HG03575 (cell line): Measurements from ENCODE around the gene ZNF644.
"Not testable (repeated sequence)": the region's sequence is repeated elsewhere in the genome, so short reads cannot be mapped to it uniquely, and the experiment has no call there.

Experiments
- ATAC-seq: cut with Tn5 transposase; IDR thresholded peaks from one replicate; pipeline ENCODE4 v1.9.1; 2021; ENCODE audit not compliant: unreplicated experiment, insufficient number of reproducible peaks, low FRiP score; ENCODE audit errors: extremely low read depth

Gene ZNF644

DNA sequence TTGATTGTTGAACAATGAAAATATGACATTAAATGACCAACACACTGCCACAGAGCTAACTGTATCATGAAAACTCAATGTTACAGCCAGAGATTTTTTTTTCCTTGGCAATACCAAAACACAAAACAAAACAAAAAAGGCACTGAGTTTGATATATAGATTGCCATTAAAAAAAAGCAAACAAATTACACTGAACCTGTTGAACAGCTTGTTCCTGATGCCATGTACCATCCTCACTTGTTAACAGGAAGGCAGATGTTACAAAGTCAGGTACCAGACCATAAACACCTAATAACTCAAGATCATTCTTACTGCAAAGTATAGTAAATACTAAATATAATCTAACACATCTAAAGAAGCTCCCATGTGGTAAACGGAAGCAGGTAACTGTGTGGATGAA is 75.2 kb downstream of the ZNF644 start:
- no peak for ATAC-seq

DNA sequence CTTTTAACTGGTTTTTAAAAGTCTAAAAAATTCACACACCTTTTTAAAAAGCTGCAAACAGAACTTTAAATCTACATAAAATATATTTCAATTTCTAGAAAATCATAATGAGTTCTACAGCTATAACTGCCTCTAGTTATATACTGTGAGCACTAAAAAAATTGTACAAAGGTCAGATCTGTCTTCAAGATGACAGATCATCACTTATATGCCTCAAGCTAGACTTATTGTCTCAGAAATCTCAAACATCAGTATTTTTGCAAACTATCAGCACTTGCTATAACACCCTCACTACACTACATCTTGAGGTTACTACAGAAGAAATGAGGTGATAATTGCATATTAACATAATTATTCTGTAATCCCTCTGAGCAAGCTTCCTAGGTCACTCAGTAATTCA is 76.5 kb downstream of the ZNF644 start:
- ATAC-seq, result no peak

DNA sequence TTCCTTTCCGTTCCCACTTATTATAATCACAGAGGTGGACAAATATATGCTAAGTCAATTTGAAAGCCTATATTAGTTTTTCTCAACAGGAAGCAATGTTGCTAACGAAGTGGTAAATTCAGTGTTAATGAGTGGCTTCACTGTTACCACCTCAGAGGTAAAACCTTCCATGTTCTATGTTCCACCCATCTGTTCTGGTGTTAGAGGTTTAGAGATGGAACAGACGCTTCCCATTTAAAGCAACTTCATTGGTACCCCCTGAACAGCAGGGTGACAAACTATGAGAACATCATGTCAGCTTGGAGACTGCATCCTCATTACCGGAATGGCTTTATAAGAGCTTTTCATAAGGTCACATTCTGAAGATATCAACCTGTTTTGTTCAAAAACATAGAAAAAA is 77.9 kb downstream of the ZNF644 start:
- ATAC-seq, result no peak

DNA sequence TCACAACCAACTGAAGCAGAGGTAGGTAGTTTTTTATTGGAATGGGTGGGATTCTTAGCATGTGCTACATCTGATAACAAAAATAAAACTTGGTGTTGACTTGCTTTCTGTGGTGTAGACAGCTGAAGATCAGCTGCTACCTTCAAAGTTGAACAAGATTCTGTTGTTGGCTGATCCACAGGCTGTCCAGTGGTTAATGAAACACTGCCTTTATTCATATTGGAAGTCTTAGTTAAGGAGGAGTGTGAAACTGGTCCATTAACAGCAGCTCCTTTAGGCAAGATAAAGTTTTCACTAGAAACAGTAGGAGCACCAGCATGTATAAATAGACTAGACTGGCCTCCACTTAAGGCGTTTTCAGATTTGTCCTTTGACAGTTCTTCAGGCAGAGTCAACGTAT is 81.1 kb downstream of the ZNF644 start:
- no peak for ATAC-seq

DNA sequence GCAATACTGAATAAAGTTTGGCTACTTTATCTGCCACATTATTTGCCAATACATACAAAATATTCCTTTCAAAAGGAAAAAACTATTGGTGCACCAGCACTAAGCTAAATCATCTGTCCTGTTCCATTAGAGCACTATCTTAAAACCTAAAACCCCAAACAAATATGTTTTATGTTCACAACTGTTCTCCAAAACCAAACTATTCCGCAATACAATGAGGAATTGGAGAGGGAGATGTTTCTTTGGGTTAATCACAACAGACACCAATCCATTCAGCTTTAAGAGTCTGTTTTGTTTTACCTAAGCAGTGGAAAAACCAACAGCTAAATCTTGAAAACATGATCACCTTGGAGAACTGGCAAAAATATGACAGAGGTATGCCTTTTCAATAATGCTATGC is 85.1 kb downstream of the ZNF644 start:
- no peak for ATAC-seq

DNA sequence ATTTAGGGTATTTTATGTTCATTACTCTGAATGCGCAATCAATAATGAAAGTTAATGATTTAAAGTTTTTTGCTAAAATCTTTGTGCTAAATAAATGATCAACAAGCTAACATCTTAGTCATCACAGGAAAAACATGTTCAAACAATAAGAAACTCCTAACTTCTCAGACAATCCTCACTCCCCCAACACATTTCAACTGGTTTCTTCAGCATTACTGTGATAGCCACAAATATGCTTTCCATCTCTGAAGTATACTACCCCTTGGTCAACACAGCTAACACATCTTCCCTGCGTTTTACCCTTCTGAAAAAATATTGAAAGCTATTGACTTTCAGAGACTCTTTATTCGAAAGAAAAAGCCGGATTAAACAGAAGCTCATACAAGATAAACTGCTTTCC is 85.8 kb downstream of the ZNF644 start:
- no peak for ATAC-seq

DNA sequence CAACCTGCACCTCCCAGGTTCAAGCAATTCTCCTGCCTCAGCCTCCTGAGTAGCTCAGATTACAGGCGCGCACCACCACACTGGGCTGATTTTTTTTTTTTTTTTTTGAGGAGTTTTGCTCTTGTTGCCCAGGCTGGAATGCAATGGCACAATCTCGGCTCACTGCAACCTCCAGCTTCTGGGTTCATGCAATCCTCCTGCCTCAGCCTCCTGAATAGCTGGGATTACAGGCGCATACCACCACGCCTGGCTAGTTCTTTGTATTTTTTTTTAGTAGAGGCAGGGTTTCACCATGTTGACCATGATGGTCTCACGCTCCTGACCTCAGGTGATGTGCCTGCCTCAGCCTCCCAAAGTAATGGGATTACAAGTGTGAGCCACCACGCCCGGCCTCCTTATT is 93.6 kb downstream of the ZNF644 start:
- not testable (repeated sequence) for ATAC-seq

DNA sequence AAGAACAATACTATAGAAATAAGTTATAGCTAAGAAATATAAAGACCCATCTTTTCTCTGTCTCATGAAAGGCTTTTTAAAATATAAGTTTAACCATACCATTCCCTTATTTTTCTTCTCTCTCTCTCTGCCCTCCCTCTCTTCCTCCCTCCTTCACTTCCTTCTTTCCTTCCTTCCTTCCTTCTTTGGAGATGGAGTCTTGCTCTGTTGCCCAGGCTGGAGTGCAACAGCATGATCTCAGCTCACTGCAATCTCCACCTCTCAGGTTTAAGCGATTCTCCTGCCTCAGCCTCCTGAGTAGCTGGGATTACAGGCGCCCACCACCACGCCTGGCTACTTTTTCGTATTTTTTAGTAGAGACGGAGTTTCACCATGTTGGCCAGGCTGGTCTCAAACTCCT is 94.2 kb downstream of the ZNF644 start:
- not testable (repeated sequence) for ATAC-seq

DNA sequence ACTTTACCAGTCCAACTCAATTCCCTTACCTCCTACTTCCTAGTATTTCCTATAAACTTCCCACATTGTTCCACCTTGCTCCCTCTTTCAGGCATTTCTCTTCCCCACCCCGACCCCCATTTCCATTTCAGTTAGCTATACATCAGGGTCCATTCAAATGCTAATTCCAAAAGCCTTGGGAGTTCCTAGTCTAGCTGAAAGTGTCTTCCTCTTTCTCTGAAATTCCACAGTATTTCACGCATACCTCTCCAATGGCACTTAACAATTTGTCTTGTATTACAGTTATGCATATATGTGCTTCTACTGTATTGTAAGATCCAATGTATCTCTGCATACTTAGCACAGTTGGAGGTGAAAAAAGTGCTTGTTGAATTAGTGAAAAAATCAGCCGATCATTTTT is 94.9 kb downstream of the ZNF644 start:
- ATAC-seq, result no peak

DNA sequence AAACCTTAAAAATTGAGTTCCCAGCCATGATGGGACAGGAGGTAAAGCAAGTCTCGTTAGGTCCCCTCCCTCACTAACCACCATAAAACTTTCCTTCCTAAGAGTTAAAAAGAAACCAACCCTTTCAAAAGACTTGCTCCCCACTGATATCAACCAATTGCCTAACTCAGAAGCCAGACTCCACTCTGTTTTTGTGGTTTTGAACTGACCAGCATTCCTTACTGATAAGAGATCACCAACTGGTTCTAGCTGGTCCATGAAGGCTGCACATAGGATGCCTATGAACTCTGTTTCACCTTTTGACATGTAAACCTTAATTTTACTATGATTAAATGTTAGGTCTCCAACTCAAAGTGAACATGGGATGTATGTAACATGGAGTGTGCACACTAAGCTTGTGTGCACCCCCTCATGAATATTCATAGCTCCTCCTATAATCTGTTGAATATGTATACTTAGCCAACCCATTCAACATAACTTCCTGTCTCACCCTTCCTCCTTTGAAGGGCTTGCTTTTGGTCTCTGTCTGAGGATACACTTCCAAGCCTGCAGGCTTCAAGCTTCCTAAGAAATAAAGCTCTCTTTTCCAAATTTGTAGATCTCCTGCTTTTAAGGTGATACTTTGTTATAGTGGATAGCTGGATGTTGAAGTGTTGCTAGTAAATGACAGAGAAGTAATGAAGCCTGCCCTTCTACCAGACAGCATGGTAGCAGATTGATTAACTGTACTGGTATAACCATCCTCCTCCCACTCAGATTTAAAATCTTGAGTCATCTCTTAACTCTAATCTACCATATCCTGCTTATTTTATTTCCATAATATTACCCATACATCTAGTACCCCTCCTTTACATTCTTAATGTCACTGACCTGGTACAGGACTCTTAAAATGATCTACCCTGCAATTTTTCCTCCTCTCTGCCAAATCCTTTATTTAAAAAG is 95.6 kb downstream of the ZNF644 start:
- no peak for ATAC-seq

DNA sequence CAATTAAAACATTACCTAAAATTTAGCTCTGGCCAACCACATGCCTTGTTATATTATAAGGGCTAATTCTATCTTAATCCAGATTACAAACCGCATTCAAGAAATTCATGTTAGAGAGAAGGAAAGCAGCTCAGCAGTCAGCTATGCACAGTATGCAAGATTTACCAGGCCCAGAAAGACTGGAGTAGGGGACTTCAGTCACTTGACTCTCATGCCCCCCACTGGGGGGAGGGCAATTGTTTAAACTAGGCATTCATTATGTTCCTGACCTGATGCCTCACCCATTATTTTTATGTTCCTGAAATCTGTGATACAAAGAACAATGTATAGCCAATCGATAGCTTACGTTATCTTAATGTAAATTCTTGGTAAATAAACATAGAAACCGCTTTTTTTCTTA is 96.9 kb downstream of the ZNF644 start:
- ATAC-seq, result no peak

DNA sequence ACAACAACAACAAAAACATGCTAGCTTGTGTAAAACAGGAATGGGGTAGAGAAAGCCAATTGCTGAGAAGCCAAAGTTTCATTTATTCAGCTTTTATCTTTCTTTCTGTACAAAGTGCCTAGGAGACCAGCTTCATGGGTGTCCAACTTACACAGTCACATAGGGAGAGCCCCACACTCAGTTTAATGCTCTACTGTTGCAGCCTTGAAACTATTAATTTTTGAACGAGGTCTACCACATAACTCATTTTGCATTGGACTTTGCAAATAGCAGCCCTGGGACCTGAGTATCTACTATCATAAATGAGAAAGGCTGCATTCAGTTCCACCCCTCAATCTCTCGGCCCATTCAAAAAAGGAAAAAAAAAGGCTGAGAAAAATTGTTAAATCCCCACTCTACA is 98.8 kb downstream of the ZNF644 start:
- no peak for ATAC-seq

DNA sequence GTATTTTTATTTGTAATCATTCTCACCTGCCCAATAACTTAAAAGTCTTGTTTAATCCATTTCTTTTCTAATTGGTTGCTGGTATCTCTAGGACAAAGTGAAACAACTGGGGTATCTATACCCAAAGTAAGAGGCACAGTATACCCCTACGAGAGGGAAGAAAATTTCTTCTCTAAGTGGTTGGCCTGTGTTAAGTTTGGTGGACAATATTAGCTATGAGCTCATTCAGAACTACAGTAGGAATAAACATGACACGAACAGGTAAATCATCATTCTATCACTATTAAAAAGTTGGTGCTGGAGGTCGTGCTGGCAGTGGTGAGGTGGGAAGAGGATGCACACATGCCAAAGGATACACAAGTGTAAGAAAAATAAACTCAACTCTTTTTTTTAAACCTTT is 99.6 kb downstream of the ZNF644 start:
- no peak for ATAC-seq

DNA sequence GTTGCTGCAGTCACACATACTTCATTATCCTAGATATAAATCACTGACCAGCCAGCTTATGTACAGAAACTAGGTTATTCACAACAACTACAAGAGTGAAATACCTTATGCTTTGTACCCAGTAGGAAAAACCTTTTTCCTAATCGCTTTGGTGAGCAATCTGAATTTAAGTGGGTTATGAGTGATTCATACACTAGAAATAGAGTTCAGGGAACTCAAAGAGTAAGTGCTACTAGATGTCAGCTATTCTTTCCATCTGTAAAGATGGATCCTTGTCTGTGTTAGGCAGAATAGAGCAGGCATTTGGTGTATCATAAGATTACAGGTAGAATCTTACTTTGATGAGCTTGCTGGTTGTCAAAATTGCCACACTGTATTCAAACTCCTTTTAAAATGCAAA is 101.9 kb downstream of the ZNF644 start:
- ATAC-seq, result no peak

DNA sequence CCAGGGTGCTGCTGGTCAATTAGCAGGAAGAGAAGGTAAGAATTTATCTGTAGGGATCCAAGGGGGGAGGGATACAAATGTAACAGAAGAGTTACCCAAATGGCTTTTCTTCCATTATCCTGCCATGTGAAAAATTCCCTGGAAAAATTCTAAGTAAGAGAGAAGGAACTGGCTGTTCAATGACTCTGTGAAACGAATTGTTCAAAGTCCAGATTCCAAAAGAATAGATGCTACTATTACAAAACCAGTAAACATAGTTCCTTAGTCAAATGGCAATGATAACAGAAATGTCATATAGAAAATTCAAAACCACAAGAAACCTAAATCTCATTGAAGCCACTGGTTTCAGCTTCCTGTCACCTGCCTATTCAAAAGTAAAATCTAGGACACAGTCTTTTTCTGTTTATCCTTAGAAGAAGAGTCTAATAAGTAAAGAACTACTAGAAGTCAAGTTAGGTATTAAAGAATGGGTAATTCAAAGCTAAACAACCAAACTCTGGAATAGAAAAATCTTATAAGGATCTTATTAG is 102.6 kb downstream of the ZNF644 start:
- no peak for ATAC-seq

DNA sequence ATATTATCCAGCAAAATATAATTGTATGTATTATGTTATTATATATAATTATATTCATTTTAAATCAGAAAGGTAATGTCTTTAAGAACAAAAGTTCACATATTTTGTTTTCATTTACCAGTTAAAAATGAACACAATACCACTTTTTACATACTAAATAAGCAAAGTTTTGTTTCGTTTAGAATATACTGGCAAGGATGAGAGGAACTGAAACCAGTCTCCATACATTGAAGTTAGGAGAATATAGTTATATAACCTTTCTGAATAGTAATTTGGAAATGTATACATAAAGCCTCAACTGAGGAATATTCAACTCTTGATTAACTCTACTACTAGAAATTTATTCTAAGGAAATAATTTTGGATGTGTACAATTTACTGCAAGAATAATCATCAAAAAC is 110.5 kb downstream of the ZNF644 start:
- ATAC-seq, result no peak

DNA sequence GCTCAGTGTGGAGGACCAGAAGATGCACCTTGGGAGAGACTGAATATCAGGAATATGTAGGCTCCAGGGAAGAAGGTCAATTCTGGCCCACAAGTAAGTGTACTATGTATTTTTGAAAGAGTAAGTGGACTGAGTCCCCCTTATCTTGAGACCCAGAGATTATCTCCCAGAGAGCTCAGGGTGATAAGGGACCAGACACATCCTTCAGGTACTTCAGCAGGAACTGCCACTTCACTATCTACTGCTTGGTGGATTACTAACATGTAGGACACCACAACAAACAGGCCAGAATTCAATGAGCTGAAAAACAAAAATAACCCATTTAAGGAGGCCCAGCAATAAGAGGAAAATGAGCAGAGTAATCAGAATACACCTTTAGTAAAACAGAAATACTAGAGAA is 119.2 kb downstream of the ZNF644 start:
- ATAC-seq, result no peak

DNA sequence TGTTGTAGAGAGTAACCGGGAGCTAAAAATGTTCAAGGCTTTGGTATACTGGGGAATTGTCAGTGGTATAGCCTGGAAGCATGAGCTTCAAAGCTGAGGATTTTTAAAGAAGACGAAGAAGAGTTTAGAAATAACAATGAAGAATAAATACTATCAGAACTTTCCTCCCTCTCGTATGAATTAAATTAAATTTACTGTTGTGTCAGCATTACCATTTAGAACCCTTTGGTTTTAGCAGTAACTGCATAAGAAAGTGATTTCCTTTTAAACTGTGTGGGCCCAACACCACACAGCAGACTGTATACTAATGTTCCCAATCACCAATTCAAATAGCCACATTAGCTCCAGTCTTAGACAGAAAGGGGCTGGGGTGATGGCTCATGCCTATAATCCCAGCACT is 122.6 kb downstream of the ZNF644 start:
- ATAC-seq, result no peak

DNA sequence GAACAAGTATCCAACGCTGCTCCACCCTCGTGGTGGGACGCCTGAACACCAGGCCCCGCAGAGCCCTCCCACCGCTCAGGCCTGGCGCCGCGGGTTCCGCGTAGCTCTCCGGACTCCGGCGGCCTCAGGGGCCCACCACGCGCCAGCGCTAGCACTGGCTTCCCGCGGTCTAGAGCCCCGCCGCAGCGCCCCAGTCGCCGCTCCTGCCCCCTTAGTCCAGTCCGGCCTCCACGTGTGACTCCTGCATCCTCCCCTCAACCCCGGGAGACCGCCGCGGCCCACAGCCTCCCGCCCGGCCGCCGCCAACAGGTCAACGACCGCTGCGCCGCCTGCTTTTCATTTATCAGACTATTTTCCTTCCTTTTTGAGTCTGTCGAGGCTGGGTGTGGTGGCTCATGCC is 128.2 kb downstream of the ZNF644 start:
- ATAC-seq, result not testable (repeated sequence)

DNA sequence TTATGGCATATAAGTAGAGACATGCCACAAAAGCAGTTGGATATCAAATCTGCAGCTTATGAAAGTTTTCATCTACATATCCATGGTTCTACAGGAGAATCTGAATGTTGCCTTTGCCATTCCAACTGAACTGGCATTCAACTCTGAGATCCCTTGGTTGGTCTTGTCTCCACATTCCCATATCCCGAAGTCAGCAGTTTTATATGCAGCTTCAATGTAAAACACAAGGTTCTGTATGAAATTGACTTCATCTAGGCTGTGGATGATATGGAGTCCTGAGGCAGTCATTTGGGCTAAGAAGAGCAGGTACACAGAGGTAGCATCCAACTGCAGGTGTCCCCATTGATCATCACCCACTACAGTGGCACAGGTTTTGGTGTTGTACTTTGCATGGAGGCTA is 129.0 kb downstream of the ZNF644 start:
- ATAC-seq, result not testable (repeated sequence)

DNA sequence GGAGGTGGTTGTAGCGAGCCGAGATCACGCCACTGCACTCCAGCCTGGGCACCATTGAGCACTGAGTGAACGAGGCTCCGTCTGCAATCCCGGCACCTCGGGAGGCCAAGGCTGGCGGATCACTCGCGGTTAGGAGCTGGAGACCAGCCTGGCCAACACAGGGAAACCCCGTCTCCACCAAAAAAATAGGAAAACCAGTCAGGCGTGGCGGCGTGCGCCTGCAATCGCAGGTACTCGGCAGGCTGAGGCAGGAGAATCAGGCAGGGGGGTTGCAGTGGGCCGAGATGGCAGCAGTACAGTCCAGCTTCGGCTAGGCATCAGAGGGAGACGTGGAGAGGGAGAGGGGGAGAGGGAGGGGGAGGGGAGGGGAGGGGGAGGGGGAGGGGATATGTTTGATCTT is 129.6 kb downstream of the ZNF644 start:
- not testable (repeated sequence) for ATAC-seq
